ENCODE measurements around the gene IQSEC1.

IQSEC1 gene

GRCh38 chr3:13025778-13026518 is 47.3 kb downstream of the IQSEC1 start:
- H4K20me1 ChIP-seq (ENCODE audit: low read depth, low read length): no peaks in the 10 kb centered on the region
- peaks cover 2% of the 10 kb centered on the region; the same call in 1 of the 2 replicates for H3K27me3 ChIP-seq (ENCODE audit: low read length)
- H3K9ac ChIP-seq (ENCODE audit: low read length): no peak overlapping the region
- H3F3A ChIP-seq (ENCODE audit: insufficient read depth): no peaks in the 10 kb centered on the region
- no peak overlapping the region for H3K4me2 ChIP-seq (ENCODE audit: low read depth, low read length, poor library complexity, severe bottlenecking)
- H2AFZ ChIP-seq (ENCODE audit: low read depth, low read length, severe bottlenecking): no peak overlapping the region
- H3K4me3 ChIP-seq (ENCODE audit: insufficient read depth, low read length, poor library complexity, severe bottlenecking): no peak overlapping the region
- no peaks in the 10 kb centered on the region for H3K9me3 ChIP-seq (ENCODE audit: insufficient read depth, low read length)
- H3K27ac ChIP-seq (ENCODE audit: low read depth, low read length): no peak overlapping the region
- TF ChIP-seq EZH2phosphoT487 (conservative IDR thresholded peaks at IDR 0.05; ENCODE audit: low read length) (no peak), CTCF (IDR thresholded peaks at IDR 0.05; ENCODE audit: insufficient read depth, low read length, poor library complexity, severe bottlenecking) (no peak)
- no peaks in the 10 kb centered on the region for H3K36me3 ChIP-seq (ENCODE audit: low read length)
- H3K9me2 ChIP-seq (replicated peaks; ENCODE audit: insufficient read depth, low read length): no peaks in the 10 kb centered on the region
- no peaks in the 10 kb centered on the region for H3K79me2 ChIP-seq (ENCODE audit: insufficient read depth, low read length)

GRCh38 chr3:13025090-13025489 is 48.1 kb downstream of the IQSEC1 start:
- Histone ChIP-seq H3K9me2 (replicated peaks; ENCODE audit: insufficient read depth, low read length) (no peaks in the 10 kb centered on the region), H3K27me3 (ENCODE audit: low read length) (peaks cover 2% of the 10 kb centered on the region; the same call in 1 of the 2 replicates), H3K4me2 (ENCODE audit: low read depth, low read length, poor library complexity, severe bottlenecking) (no peak overlapping the region), H3K36me3 (ENCODE audit: low read length) (no peaks in the 10 kb centered on the region), H3K9ac (ENCODE audit: low read length) (no peak overlapping the region), H4K20me1 (ENCODE audit: low read depth, low read length) (no peaks in the 10 kb centered on the region), H3K9me3 (ENCODE audit: insufficient read depth, low read length) (no peaks in the 10 kb centered on the region), H3F3A (ENCODE audit: insufficient read depth) (no peaks in the 10 kb centered on the region), H3K4me3 (ENCODE audit: insufficient read depth, low read length, poor library complexity, severe bottlenecking) (no peak overlapping the region), H2AFZ (ENCODE audit: low read depth, low read length, severe bottlenecking) (no peak overlapping the region), H3K79me2 (ENCODE audit: insufficient read depth, low read length) (no peaks in the 10 kb centered on the region), H3K27ac (ENCODE audit: low read depth, low read length) (no peak overlapping the region)
- TF ChIP-seq EZH2phosphoT487 (conservative IDR thresholded peaks at IDR 0.05; ENCODE audit: low read length) (no peak), CTCF (IDR thresholded peaks at IDR 0.05; ENCODE audit: insufficient read depth, low read length, poor library complexity, severe bottlenecking) (no peak)

- no peaks in the 10 kb centered on the region for H3F3A ChIP-seq (ENCODE audit: insufficient read depth)
- H3K79me2 ChIP-seq (ENCODE audit: insufficient read depth, low read length): no peaks in the 10 kb centered on the region
- H3K27ac ChIP-seq (ENCODE audit: low read depth, low read length): no peak overlapping the region
- no peak overlapping the region for H3K4me2 ChIP-seq (ENCODE audit: low read depth, low read length, poor library complexity, severe bottlenecking)
- H3K4me3 ChIP-seq (ENCODE audit: insufficient read depth, low read length, poor library complexity, severe bottlenecking): no peak overlapping the region
- H4K20me1 ChIP-seq (ENCODE audit: low read depth, low read length): no peaks in the 10 kb centered on the region
- H3K9me2 ChIP-seq (replicated peaks; ENCODE audit: insufficient read depth, low read length): no peaks in the 10 kb centered on the region
- no peak overlapping the region for H3K9ac ChIP-seq (ENCODE audit: low read length)
- no peaks in the 10 kb centered on the region for H3K9me3 ChIP-seq (ENCODE audit: insufficient read depth, low read length)
- no peak overlapping the region for H2AFZ ChIP-seq (ENCODE audit: low read depth, low read length, severe bottlenecking)
- TF ChIP-seq CTCF (IDR thresholded peaks at IDR 0.05; ENCODE audit: insufficient read depth, low read length, poor library complexity, severe bottlenecking) (no peak), EZH2phosphoT487 (conservative IDR thresholded peaks at IDR 0.05; ENCODE audit: low read length) (no peak)
- no peaks in the 10 kb centered on the region for H3K36me3 ChIP-seq (ENCODE audit: low read length)
- peaks cover 2% of the 10 kb centered on the region; the same call in 1 of the 2 replicates for H3K27me3 ChIP-seq (ENCODE audit: low read length)
Measured at GRCh38 chr3:13024765-13025065, 48.5 kb downstream of the IQSEC1 start.
